ENCODE data around the gene DDX25. TPM values are rescaled to one million over a fixed set of nuclear protein-coding genes. Genes with fewer than 3 reads are reported as not detected.

The DDX25 gene
- total and polyA plus RNA-seq, 10 donors = 0.11 to 1.8 (median 0.34) TPM; not detected in 2

- H3K27ac ChIP-seq = no peak overlapping the region
- no peaks in the 10 kb centered on the region for H3K36me3 ChIP-seq
- intact Hi-C loops (cut with DNase I; ENCODE audit: low total_unique reads) = no loop called here
- no peak for DNase-seq
- TF ChIP-seq, protein P1, sequence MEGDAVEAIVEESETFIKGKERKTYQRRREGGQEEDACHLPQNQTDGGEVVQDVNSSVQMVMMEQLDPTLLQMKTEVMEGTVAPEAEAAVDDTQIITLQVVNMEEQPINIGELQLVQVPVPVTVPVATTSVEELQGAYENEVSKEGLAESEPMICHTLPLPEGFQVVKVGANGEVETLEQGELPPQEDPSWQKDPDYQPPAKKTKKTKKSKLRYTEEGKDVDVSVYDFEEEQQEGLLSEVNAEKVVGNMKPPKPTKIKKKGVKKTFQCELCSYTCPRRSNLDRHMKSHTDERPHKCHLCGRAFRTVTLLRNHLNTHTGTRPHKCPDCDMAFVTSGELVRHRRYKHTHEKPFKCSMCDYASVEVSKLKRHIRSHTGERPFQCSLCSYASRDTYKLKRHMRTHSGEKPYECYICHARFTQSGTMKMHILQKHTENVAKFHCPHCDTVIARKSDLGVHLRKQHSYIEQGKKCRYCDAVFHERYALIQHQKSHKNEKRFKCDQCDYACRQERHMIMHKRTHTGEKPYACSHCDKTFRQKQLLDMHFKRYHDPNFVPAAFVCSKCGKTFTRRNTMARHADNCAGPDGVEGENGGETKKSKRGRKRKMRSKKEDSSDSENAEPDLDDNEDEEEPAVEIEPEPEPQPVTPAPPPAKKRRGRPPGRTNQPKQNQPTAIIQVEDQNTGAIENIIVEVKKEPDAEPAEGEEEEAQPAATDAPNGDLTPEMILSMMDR (IDR thresholded peaks at IDR 0.05 in 8 of 11, conservative IDR thresholded peaks at IDR 0.05 in 3 of 11) = no peak
- TF ChIP-seq POLR2AphosphoS5 (IDR thresholded peaks at IDR 0.05) (no peak), POLR2A (IDR thresholded peaks at IDR 0.05) (no peak)
- H3K4me1 ChIP-seq = peaks cover 0 to 4% (median 0%) of the 10 kb centered on the region in 6 donors
- no peaks in the 10 kb centered on the region for H3K9me3 ChIP-seq
- peaks cover 0 to 39% (median 0%) of the 10 kb centered on the region in 7 donors for H3K27me3 ChIP-seq (replicated peaks in 1 of 7)
- H3K4me3 ChIP-seq = no peak overlapping the region
- 79 to 93% (median 88%) methylated on average over 9 of the region's 9 CpGs for WGBS, 5 donors
Measured at GRCh38 chr11:125924384-125925007, 20.2 kb downstream of the DDX25 start.

DNA sequence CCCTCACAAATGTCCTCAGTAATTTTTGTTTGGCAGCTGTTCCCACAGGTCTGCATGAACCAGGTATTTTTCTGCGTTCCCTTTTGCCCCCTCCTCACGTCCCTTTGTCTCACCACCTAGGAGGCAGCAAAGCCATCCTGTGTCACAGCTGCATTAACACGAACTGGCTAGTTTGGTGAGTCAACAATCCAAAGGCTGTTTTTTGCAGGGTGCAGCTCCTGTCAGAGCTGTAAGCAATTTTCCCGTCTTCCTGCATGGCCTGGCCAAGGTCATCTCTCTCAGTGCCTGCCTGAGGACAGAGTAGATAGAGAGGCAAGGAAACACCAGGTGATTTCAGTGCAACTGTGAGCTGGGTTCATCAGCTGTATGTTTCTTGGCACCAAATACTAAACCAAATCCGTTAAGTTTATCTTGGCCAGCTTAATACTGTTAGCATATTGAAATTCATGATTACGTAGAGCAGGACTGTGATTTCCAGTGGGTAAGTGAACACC is 21.0 kb downstream of the DDX25 start:
- H3K4me1 ChIP-seq = peaks cover 0 to 4% (median 0%) of the 10 kb centered on the region in 6 donors
- no peak for DNase-seq
- no peak overlapping the region for H3K27ac ChIP-seq
- intact Hi-C loops (cut with DNase I; ENCODE audit: low total_unique reads) = no loop called here
- H3K36me3 ChIP-seq = no peaks in the 10 kb centered on the region
- no peaks in the 10 kb centered on the region for H3K9me3 ChIP-seq
- H3K27me3 ChIP-seq (replicated peaks in 1 of 7) = peaks cover 0 to 37% (median 0%) of the 10 kb centered on the region in 7 donors
- H3K4me3 ChIP-seq = no peak overlapping the region
- WGBS, 5 donors = 64 to 79% (median 73%) methylated on average over 6 of the region's 6 CpGs
- TF ChIP-seq POLR2AphosphoS5 (IDR thresholded peaks at IDR 0.05) (no peak), POLR2A (IDR thresholded peaks at IDR 0.05) (no peak)
- TF ChIP-seq, protein P1 (IDR thresholded peaks at IDR 0.05 in 8 of 11, conservative IDR thresholded peaks at IDR 0.05 in 3 of 11) = no peak

DNA sequence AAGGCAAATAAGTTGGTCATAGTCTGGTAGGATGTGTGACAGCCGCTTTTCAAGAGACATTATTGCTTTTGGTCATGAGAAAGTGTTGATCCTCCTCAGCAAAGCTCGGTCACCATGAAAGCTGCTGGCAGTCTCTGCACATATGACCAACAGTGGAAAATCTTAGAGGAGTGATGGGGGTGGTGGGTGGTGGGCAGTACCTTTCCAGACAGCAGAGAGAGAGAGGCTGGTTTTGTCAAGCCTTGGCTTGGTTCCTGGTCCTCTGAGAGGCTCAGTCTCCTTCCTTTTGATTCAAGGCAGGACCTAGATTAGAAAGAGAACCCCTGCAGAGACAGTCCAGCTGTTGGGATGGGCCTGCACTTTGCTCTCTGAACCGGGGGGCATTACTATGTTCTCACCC is 21.5 kb downstream of the DDX25 start:
- no peak for TF ChIP-seq POLR2AphosphoS5 (IDR thresholded peaks at IDR 0.05)
- no peak for TF ChIP-seq POLR2A (IDR thresholded peaks at IDR 0.05)
- TF ChIP-seq, protein P1 (IDR thresholded peaks at IDR 0.05 in 8 of 11, conservative IDR thresholded peaks at IDR 0.05 in 3 of 11) = no peak
- Histone ChIP-seq H3K27ac (no peak overlapping the region), H3K9me3 (no peaks in the 10 kb centered on the region), H3K4me1 (peaks cover 0 to 4% (median 0%) of the 10 kb centered on the region in 6 donors), H3K27me3 (replicated peaks in 1 of 7) (peaks cover 0 to 40% (median 0%) of the 10 kb centered on the region in 7 donors), H3K4me3 (no peak overlapping the region), H3K36me3 (no peaks in the 10 kb centered on the region)
- intact Hi-C loops (cut with DNase I; ENCODE audit: low total_unique reads) = no loop called here
- WGBS, 5 donors = 72 to 90% (median 75%) methylated on average over 3 of the region's 3 CpGs
- DNase-seq = no peak

GRCh38 chr11:125926682-125927081 is 22.4 kb downstream of the DDX25 start:
- WGBS, 5 donors = 87 to 92% (median 92%) methylated on average over 12 of the region's 12 CpGs
- H3K27me3 ChIP-seq (replicated peaks in 1 of 7) = peaks cover 0 to 38% (median 0%) of the 10 kb centered on the region in 7 donors
- no peak overlapping the region for H3K4me3 ChIP-seq
- H3K9me3 ChIP-seq = no peaks in the 10 kb centered on the region
- intact Hi-C loops (cut with DNase I; ENCODE audit: low total_unique reads) = no loop called here
- H3K27ac ChIP-seq = no peak overlapping the region
- DNase-seq = peak; percentile 47
- no peak for TF ChIP-seq POLR2AphosphoS5 (IDR thresholded peaks at IDR 0.05)
- peaks cover 0 to 4% (median 0%) of the 10 kb centered on the region in 6 donors for H3K4me1 ChIP-seq
- H3K36me3 ChIP-seq = no peaks in the 10 kb centered on the region
